A673 (cell line): ENCODE data around the gene CNOT4. TPM values are rescaled to one million over a fixed set of nuclear protein-coding genes. Genes with fewer than 3 reads are reported as not detected.

Experiments
- BruUV-seq: library from RNA; stranded (reverse); fragments of 400-500 nt; replicated peaks from 2 replicates; lab custom pipeline; 2021; lab: Mats Ljungman, UMichigan
- CTCF ChIA-PET: fragments of 300-600 bp; sonication (Branson Sonifier 250); formaldehyde crosslinking; loops from one replicate; lab custom pipeline; 2022; ENCODE audit warnings: antibody characterized with exemption; lab: Charles Lee
- POLR2A ChIA-PET: fragments of 300-600 bp; sonication (Branson Sonifier 250); formaldehyde crosslinking; loops from one replicate; lab custom pipeline; 2022; ENCODE audit warnings: antibody characterized with exemption; ENCODE audit not compliant: low non-redundant PET; lab: Charles Lee
- DNase-seq: peaks from one replicate; pipeline ENCODE4 v3.0.0-alpha.2; 2015; ENCODE audit warnings: low spot score
- H3K27ac ChIP-seq: fragments of 200-600 bp; sonication (generic); 2 replicates; pipeline ENCODE4 v1.5.1; 2016; ENCODE audit warnings: mixed run types, low read depth, mild to moderate bottlenecking, mixed read lengths, antibody characterized with exemption, low read length; ENCODE audit not compliant: poor library complexity, severe bottlenecking
- H3K27me3 ChIP-seq: fragments of 200-600 bp; sonication (generic); replicated peaks from 2 replicates; pipeline ENCODE4 v1.6.1; 2017; ENCODE audit warnings: mixed run types, low read depth, mild to moderate bottlenecking, mixed read lengths, antibody characterized with exemption, low read length; ENCODE audit not compliant: insufficient read depth, poor library complexity
- H3K36me3 ChIP-seq: fragments of 200-600 bp; sonication (generic); 2 replicates; pipeline ENCODE4 v1.6.1; 2016; ENCODE audit warnings: mixed run types, mild to moderate bottlenecking, mixed read lengths, antibody characterized with exemption, low read length; ENCODE audit not compliant: insufficient read depth, poor library complexity, severe bottlenecking
- H3K4me1 ChIP-seq: fragments of 200-600 bp; sonication (generic); 2 replicates; pipeline ENCODE4 v1.6.1; 2017; ENCODE audit warnings: mixed run types, mild to moderate bottlenecking, mixed read lengths, antibody characterized with exemption, low read length; ENCODE audit not compliant: insufficient read depth, poor library complexity, severe bottlenecking
- H3K4me3 ChIP-seq: fragments of 200-600 bp; sonication (generic); 2 replicates; pipeline ENCODE4 v1.5.1; 2016; ENCODE audit warnings: low read depth, mixed run types, mild to moderate bottlenecking, mixed read lengths, low read length; ENCODE audit not compliant: poor library complexity, severe bottlenecking
- H3K9me3 ChIP-seq: fragments of 200-600 bp; sonication (generic); 2 replicates; pipeline ENCODE4 v1.6.1; 2016; ENCODE audit warnings: mixed run types, low read depth, mild to moderate bottlenecking, mixed read lengths, antibody characterized with exemption, low read length; ENCODE audit not compliant: poor library complexity, severe bottlenecking
- CTCF ChIP-seq: fragments of 300-800, 200-600 bp; sonication (generic); conservative IDR thresholded peaks from 2 replicates; pipeline ENCODE4 v1.5.1; 2017; ENCODE audit warnings: low read depth, mild to moderate bottlenecking, antibody characterized with exemption, low read length, moderate library complexity, mixed read lengths
- EZH2 ChIP-seq: fragments of 200-600 bp; sonication (generic); IDR thresholded peaks from 2 replicates; pipeline ENCODE4 v1.6.1; 2017; ENCODE audit warnings: borderline replicate concordance, low read depth, mild to moderate bottlenecking, mixed read lengths, antibody characterized with exemption, low read length; ENCODE audit not compliant: poor library complexity, severe bottlenecking
- intact Hi-C: fragments of 100-400 bp; cut with micrococcal nuclease; formaldehyde crosslinking; loops from one replicate; pipeline ENCODE4 v1.10.0; 2022; ENCODE audit not compliant: unreplicated experiment
- total RNA-seq: library from RNA; stranded (reverse); gene quantifications from 2 replicates; pipeline ENCODE4 v1.2.3, GENCODE V29; 2021

Gene CNOT4
- total RNA-seq, 1 experiment from 2014 or later: 24.1 TPM

- ChIA-PET POLR2A (no interaction called here), CTCF (no interaction called here)
- BruUV-seq: no TSS peak
- Histone ChIP-seq H3K27ac (no peak overlapping the region), H3K4me1 (no peaks in the 10 kb centered on the region), H3K4me3 (no peak overlapping the region), H3K9me3 (no peaks in the 10 kb centered on the region), H3K27me3 (no peaks in the 10 kb centered on the region), H3K36me3 (no peaks in the 10 kb centered on the region)
- intact Hi-C loops: no loop called here
- DNase-seq: no peak
- TF ChIP-seq CTCF: no peak
- no peak for TF ChIP-seq EZH2
Measured at GRCh38 chr7:135406918-135407317, 103.0 kb downstream of the CNOT4 start.

- Histone ChIP-seq H3K4me1 (no peaks in the 10 kb centered on the region), H3K9me3 (no peaks in the 10 kb centered on the region), H3K4me3 (no peak overlapping the region), H3K27ac (no peak overlapping the region), H3K36me3 (no peaks in the 10 kb centered on the region), H3K27me3 (no peaks in the 10 kb centered on the region)
- POLR2A ChIA-PET: no interaction called here
- intact Hi-C loops: no loop called here
- CTCF ChIA-PET: no interaction called here
- no peak for DNase-seq
- no TSS peak for BruUV-seq
- no peak for TF ChIP-seq CTCF
- TF ChIP-seq EZH2: no peak
Measured at GRCh38 chr7:135405969-135406368, 103.9 kb downstream of the CNOT4 start.

GRCh38 chr7:135403302-135403701 lies 106.6 kb downstream of the CNOT4 start:
- Histone ChIP-seq H3K9me3 (no peaks in the 10 kb centered on the region), H3K36me3 (no peaks in the 10 kb centered on the region), H3K27ac (no peak overlapping the region), H3K4me3 (no peak overlapping the region), H3K4me1 (no peaks in the 10 kb centered on the region), H3K27me3 (no peaks in the 10 kb centered on the region)
- TF ChIP-seq CTCF (no peak), EZH2 (no peak)
- intact Hi-C loops: no loop called here
- ChIA-PET CTCF (no interaction called here), POLR2A (no interaction called here)
- no TSS peak for BruUV-seq
- no peak for DNase-seq
